Nephron (organoid): ENCODE results near the gene TEC.
"Not testable (repeated sequence)": the region's sequence is repeated elsewhere in the genome, so short reads cannot be mapped to it uniquely, and the experiment has no call there.

Experiments
- H3K27ac Mint-ChIP-seq, 3 experiments: 2 replicates each; pipeline ENCODE4 v1.8.0; 2020; ENCODE audit warnings: mixed read lengths in 3 of 3, mild to moderate bottlenecking in 2 of 3, moderate library complexity in 1 of 3
- H3K27me3 Mint-ChIP-seq: 2 replicates; pipeline ENCODE4 v1.8.0; 2021; ENCODE audit warnings: low read depth, mild to moderate bottlenecking, moderate library complexity, mixed read lengths
- H3K36me3 Mint-ChIP-seq: 2 replicates; pipeline ENCODE4 v1.8.0; 2020; ENCODE audit warnings: low read depth, mixed read lengths
- H3K4me1 Mint-ChIP-seq: 2 replicates; pipeline ENCODE4 v1.8.0; 2020; ENCODE audit warnings: mixed read lengths
- H3K4me3 Mint-ChIP-seq, 3 experiments: 2 replicates each; pipeline ENCODE4 v1.8.0; 2020; ENCODE audit warnings: mild to moderate bottlenecking in 3 of 3, mixed read lengths in 3 of 3, moderate library complexity in 2 of 3
- H3K9me3 Mint-ChIP-seq: 2 replicates; pipeline ENCODE4 v1.8.0; 2020; ENCODE audit warnings: mixed read lengths
- CTCF ChIP-seq, 3 experiments: fragments of 200-600 bp; sonication (generic); IDR thresholded peaks; one replicate each; pipeline ENCODE4 v1.5.0; 2021; ENCODE audit warnings: antibody characterized with exemption in 3 of 3; ENCODE audit not compliant: unreplicated experiment in 3 of 3

TEC gene

GRCh38 chr4:48189731-48190130 is 79.9 kb downstream of the TEC start:
- Mint-ChIP-seq H3K4me1 (no peaks in the 10 kb centered on the region), H3K9me3 (no peaks in the 10 kb centered on the region), H3K36me3 (no peaks in the 10 kb centered on the region), H3K27ac (no peak overlapping the region), H3K27me3 (peaks cover 12% of the 10 kb centered on the region), H3K4me3 (no peak overlapping the region)
- no peak for TF ChIP-seq CTCF (IDR thresholded peaks at IDR 0.05; ENCODE audit: unreplicated experiment in 3 of 3)

- H3K9me3 Mint-ChIP-seq = no peaks in the 10 kb centered on the region
- no peaks in the 10 kb centered on the region for H3K4me1 Mint-ChIP-seq
- no peaks in the 10 kb centered on the region for H3K36me3 Mint-ChIP-seq
- TF ChIP-seq CTCF (IDR thresholded peaks at IDR 0.05; ENCODE audit: unreplicated experiment in 3 of 3) = no peak
- H3K4me3 Mint-ChIP-seq = no peak overlapping the region
- H3K27ac Mint-ChIP-seq = no peak overlapping the region
- H3K27me3 Mint-ChIP-seq = peaks cover 7% of the 10 kb centered on the region
Measured at GRCh38 chr4:48188390-48188789, 81.2 kb downstream of the TEC start.

- peaks cover 4% of the 10 kb centered on the region for H3K27me3 Mint-ChIP-seq
- no peaks in the 10 kb centered on the region for H3K9me3 Mint-ChIP-seq
- no peaks in the 10 kb centered on the region for H3K4me1 Mint-ChIP-seq
- no peak for TF ChIP-seq CTCF (IDR thresholded peaks at IDR 0.05; ENCODE audit: unreplicated experiment in 3 of 3)
- H3K27ac Mint-ChIP-seq = no peak overlapping the region
- H3K4me3 Mint-ChIP-seq = no peak overlapping the region
- no peaks in the 10 kb centered on the region for H3K36me3 Mint-ChIP-seq
Measured at GRCh38 chr4:48187813-48188212, 81.8 kb downstream of the TEC start.

GRCh38 chr4:48187066-48187465 is 82.6 kb downstream of the TEC start:
- H3K36me3 Mint-ChIP-seq, H3K4me1 Mint-ChIP-seq, H3K4me3 Mint-ChIP-seq, H3K27me3 Mint-ChIP-seq, H3K9me3 Mint-ChIP-seq, H3K27ac Mint-ChIP-seq: not testable (repeated sequence)

- not testable (repeated sequence) for H3K9me3 Mint-ChIP-seq, H3K4me1 Mint-ChIP-seq, H3K27ac Mint-ChIP-seq
Measured at GRCh38 chr4:48186394-48186793, 83.2 kb downstream of the TEC start.

GRCh38 chr4:48184882-48185281 is 84.8 kb downstream of the TEC start:
- no peaks in the 10 kb centered on the region for H3K27me3 Mint-ChIP-seq
- TF ChIP-seq CTCF (IDR thresholded peaks at IDR 0.05; ENCODE audit: unreplicated experiment in 3 of 3) = no peak
- H3K4me3 Mint-ChIP-seq = no peak overlapping the region
- H3K4me1 Mint-ChIP-seq = no peaks in the 10 kb centered on the region
- H3K9me3 Mint-ChIP-seq = no peaks in the 10 kb centered on the region
- no peak overlapping the region for H3K27ac Mint-ChIP-seq
- H3K36me3 Mint-ChIP-seq = no peaks in the 10 kb centered on the region

More at GRCh38 chr4:48186394-48186793, 83.2 kb downstream of the TEC start:
- not testable (repeated sequence) for H3K4me3 Mint-ChIP-seq, H3K27me3 Mint-ChIP-seq, H3K36me3 Mint-ChIP-seq

- no peak for TF ChIP-seq CTCF (IDR thresholded peaks at IDR 0.05; ENCODE audit: unreplicated experiment in 3 of 3)
- H3K4me3 Mint-ChIP-seq = no peak overlapping the region
- no peaks in the 10 kb centered on the region for H3K9me3 Mint-ChIP-seq
- no peaks in the 10 kb centered on the region for H3K4me1 Mint-ChIP-seq
- H3K27me3 Mint-ChIP-seq = peaks cover 3% of the 10 kb centered on the region
- H3K36me3 Mint-ChIP-seq = no peaks in the 10 kb centered on the region
- H3K27ac Mint-ChIP-seq = no peak overlapping the region
Measured at GRCh38 chr4:48180234-48180633, 89.4 kb downstream of the TEC start.
